Panc1 (cell line): Measurements from ENCODE around the gene FGF2. TPM values are rescaled to one million over a fixed set of nuclear protein-coding genes. Genes with fewer than 3 reads are reported as not detected.

Source experiments
- ATAC-seq: fragments of 200-7000 bp; cut with Tn5 transposase; 2 replicates; pipeline ENCODE4 v1.9.1; 2020; ENCODE audit warnings: mild to moderate bottlenecking, moderate library complexity
- BruUV-seq: library from RNA; stranded (reverse); fragments of 400-500 nt; replicated peaks from 2 replicates; lab custom pipeline; 2021; lab: Mats Ljungman, UMichigan
- CTCF ChIA-PET: fragments of 300-600 bp; sonication (Branson Sonifier 250); formaldehyde crosslinking; loops from one replicate; lab custom pipeline; 2022; ENCODE audit warnings: antibody characterized with exemption; lab: Charles Lee
- POLR2A ChIA-PET: fragments of 300-600 bp; sonication (Branson Sonifier 250); formaldehyde crosslinking; loops from one replicate; lab custom pipeline; 2022; ENCODE audit warnings: antibody characterized with exemption; lab: Charles Lee
- DNase-seq: peaks from one replicate; pipeline ENCODE4 v3.0.0-alpha.2; 2010; ENCODE audit warnings: low read depth, low spot score
- H3K27ac ChIP-seq: 2 replicates; pipeline ENCODE4 v1.5.1; 2011; ENCODE audit warnings: mild to moderate bottlenecking, low read length, inconsistent platforms
- H3K27me3 ChIP-seq: fragments of 200-500 bp; sonication (Bioruptor generic); 2 replicates; pipeline ENCODE4 v1.6.0; 2014; ENCODE audit warnings: low read length, inconsistent platforms; ENCODE audit not compliant: control insufficient read depth, insufficient read depth
- H3K36me3 ChIP-seq: fragments of 200-500 bp; sonication (Bioruptor generic); 2 replicates; pipeline ENCODE4 v1.5.1; 2014; ENCODE audit warnings: inconsistent platforms, mild to moderate bottlenecking, low read length, moderate library complexity; ENCODE audit not compliant: control insufficient read depth, insufficient read depth
- H3K4me1 ChIP-seq: 2 replicates; pipeline ENCODE4 v1.5.1; 2011; ENCODE audit warnings: inconsistent platforms, mild to moderate bottlenecking, low read length, moderate library complexity; ENCODE audit not compliant: control insufficient read depth, insufficient read depth
- H3K4me3 ChIP-seq, 2 experiments: 2 replicates each; pipeline ENCODE4 v1.5.1; 2011 to 2012; ENCODE audit warnings: low read depth in 2 of 2, low read length in 2 of 2, mild to moderate bottlenecking in 2 of 2, inconsistent platforms in 1 of 2, moderate library complexity in 1 of 2
- H3K9me3 ChIP-seq: fragments of 200-500 bp; sonication (Bioruptor generic); 2 replicates; pipeline ENCODE4 v1.5.1; 2014; ENCODE audit warnings: low read depth, mild to moderate bottlenecking, inconsistent platforms, low read length, moderate library complexity; ENCODE audit not compliant: control insufficient read depth, insufficient read depth
- CTCF ChIP-seq: fragments of 450-650 bp; IDR thresholded peaks from 2 replicates; pipeline ENCODE4 v1.5.1; 2017; ENCODE audit warnings: mild to moderate bottlenecking
- POLR2AphosphoS5 ChIP-seq: IDR thresholded peaks from 2 replicates; pipeline ENCODE4 v1.6.1; 2012; ENCODE audit warnings: mild to moderate bottlenecking, low read depth, low read length, moderate library complexity
- SIN3A ChIP-seq: IDR thresholded peaks from 2 replicates; pipeline ENCODE4 v1.6.1; 2012; ENCODE audit warnings: low read depth, mild to moderate bottlenecking, low read length, moderate library complexity, borderline replicate concordance; ENCODE audit not compliant: insufficient read depth
- TCF7L2 ChIP-seq: IDR thresholded peaks from 2 replicates; pipeline ENCODE4 v1.6.1; 2011; ENCODE audit warnings: mild to moderate bottlenecking, low read depth, low read length, inconsistent platforms
- in situ Hi-C: cut with HindIII; loops from 2 replicates; pipeline ENCODE4 v1.10.0; 2016; ENCODE audit warnings: low sequenced_read_pairs, low pct_unique_long_range_greater_than_20kb
- intact Hi-C: fragments of 100-400 bp; cut with micrococcal nuclease; formaldehyde crosslinking; loops from one replicate; pipeline ENCODE4 v1.10.0; 2022; ENCODE audit not compliant: unreplicated experiment
- total RNA-seq: library from RNA; stranded (reverse); gene quantifications from one replicate; pipeline ENCODE4 v1.2.1, GENCODE V29; 2021; ENCODE audit not compliant: unreplicated experiment
- TF ChIP-seq, protein P1 (sequence below), 2 experiments: IDR thresholded peaks; 2 replicates each; pipeline ENCODE4 v1.6.1; 2011 to 2012; ENCODE audit warnings: low read depth in 2 of 2, control low read depth in 1 of 2, low read length in 1 of 2, mild to moderate bottlenecking in 1 of 2, moderate library complexity in 1 of 2; ENCODE audit not compliant: insufficient read depth in 1 of 2

FGF2 gene
- total RNA-seq, 1 experiment from 2014 or later = 21.7 TPM

DNA sequence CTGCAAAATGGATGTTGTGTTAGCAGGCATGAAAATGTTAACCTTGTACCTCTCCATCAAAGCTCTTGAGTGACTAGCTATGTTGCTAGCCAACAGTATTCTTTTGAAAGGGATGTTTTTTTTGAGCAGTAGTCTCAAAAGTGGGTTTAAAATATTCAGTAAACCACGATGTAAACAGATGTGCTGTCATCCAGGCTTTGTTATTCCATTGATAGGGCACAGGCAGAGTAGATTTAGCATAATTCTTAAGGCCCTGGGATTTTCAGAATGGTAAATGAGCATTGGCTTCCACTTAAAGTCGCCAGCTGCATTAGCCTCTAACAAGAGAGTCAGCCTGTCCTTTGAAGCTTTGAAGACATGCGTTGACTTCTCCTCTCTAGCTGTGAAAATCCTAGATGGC lies 18.4 kb downstream of the FGF2 start:
- intact Hi-C loops (no loop called here), in situ Hi-C loops (no loop called here)
- ChIA-PET CTCF (no interaction called here), POLR2A (no interaction called here)
- Histone ChIP-seq H3K9me3 (no peaks in the 10 kb centered on the region), H3K4me1 (no peaks in the 10 kb centered on the region), H3K27me3 (no peaks in the 10 kb centered on the region), H3K4me3 (no peak overlapping the region), H3K27ac (no peak overlapping the region), H3K36me3 (no peaks in the 10 kb centered on the region; the same call in 1 of the 2 replicates)
- no peak for ATAC-seq
- TF ChIP-seq POLR2AphosphoS5 (no peak), CTCF (no peak), TCF7L2 (no peak), SIN3A (no peak)
- TF ChIP-seq, protein P1, sequence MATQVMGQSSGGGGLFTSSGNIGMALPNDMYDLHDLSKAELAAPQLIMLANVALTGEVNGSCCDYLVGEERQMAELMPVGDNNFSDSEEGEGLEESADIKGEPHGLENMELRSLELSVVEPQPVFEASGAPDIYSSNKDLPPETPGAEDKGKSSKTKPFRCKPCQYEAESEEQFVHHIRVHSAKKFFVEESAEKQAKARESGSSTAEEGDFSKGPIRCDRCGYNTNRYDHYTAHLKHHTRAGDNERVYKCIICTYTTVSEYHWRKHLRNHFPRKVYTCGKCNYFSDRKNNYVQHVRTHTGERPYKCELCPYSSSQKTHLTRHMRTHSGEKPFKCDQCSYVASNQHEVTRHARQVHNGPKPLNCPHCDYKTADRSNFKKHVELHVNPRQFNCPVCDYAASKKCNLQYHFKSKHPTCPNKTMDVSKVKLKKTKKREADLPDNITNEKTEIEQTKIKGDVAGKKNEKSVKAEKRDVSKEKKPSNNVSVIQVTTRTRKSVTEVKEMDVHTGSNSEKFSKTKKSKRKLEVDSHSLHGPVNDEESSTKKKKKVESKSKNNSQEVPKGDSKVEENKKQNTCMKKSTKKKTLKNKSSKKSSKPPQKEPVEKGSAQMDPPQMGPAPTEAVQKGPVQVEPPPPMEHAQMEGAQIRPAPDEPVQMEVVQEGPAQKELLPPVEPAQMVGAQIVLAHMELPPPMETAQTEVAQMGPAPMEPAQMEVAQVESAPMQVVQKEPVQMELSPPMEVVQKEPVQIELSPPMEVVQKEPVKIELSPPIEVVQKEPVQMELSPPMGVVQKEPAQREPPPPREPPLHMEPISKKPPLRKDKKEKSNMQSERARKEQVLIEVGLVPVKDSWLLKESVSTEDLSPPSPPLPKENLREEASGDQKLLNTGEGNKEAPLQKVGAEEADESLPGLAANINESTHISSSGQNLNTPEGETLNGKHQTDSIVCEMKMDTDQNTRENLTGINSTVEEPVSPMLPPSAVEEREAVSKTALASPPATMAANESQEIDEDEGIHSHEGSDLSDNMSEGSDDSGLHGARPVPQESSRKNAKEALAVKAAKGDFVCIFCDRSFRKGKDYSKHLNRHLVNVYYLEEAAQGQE (IDR thresholded peaks at IDR 0.05; ENCODE audit: insufficient read depth in 1 of 2, low read depth in 2 of 2, low read length in 1 of 2) = no peak
- no TSS peak for BruUV-seq
- no peak for DNase-seq

GRCh38 chr4:122845760-122846159 lies 19.1 kb downstream of the FGF2 start:
- CTCF ChIA-PET = no interaction called here
- Histone ChIP-seq H3K27me3 (no peaks in the 10 kb centered on the region), H3K4me1 (no peaks in the 10 kb centered on the region), H3K9me3 (no peaks in the 10 kb centered on the region), H3K4me3 (no peak overlapping the region), H3K27ac (no peak overlapping the region), H3K36me3 (no peaks in the 10 kb centered on the region; the same call in 1 of the 2 replicates)
- TF ChIP-seq, protein P1 (IDR thresholded peaks at IDR 0.05; ENCODE audit: insufficient read depth in 1 of 2, low read depth in 2 of 2, low read length in 1 of 2) = no peak
- TF ChIP-seq POLR2AphosphoS5 (no peak), CTCF (no peak), SIN3A (no peak), TCF7L2 (no peak)
- ATAC-seq (no peak), DNase-seq (no peak)
- in situ Hi-C loops (no loop called here), intact Hi-C loops (no loop called here)
- BruUV-seq = no TSS peak
- POLR2A ChIA-PET = no interaction called here
